Neural crest cell (in vitro differentiated cells): ENCODE data around the gene USP8. TPM values are rescaled to one million over a fixed set of nuclear protein-coding genes. Genes with fewer than 3 reads are reported as not detected.
"Not testable (repeated sequence)": the region's sequence is repeated elsewhere in the genome, so short reads cannot be mapped to it uniquely, and the experiment has no call there.

Experiments used
- DNase-seq: peaks from one replicate; pipeline ENCODE4 v3.0.0; 2021; ENCODE audit warnings: low read depth, mixed read lengths, low spot score
- H3K27ac Mint-ChIP-seq: one replicate; pipeline ENCODE4 v1.8.0; 2021; ENCODE audit warnings: mild to moderate bottlenecking, mixed read lengths; ENCODE audit not compliant: unreplicated experiment
- H3K27me3 Mint-ChIP-seq: 2 replicates; pipeline ENCODE4 v1.8.0; 2021; ENCODE audit warnings: low read depth, mild to moderate bottlenecking, mixed read lengths
- H3K36me3 Mint-ChIP-seq: 2 replicates; pipeline ENCODE4 v1.8.0; 2021; ENCODE audit warnings: low read depth, mild to moderate bottlenecking, mixed read lengths
- H3K4me1 Mint-ChIP-seq: 2 replicates; pipeline ENCODE4 v1.8.0; 2021; ENCODE audit warnings: mixed read lengths
- H3K4me3 Mint-ChIP-seq: one replicate; pipeline ENCODE4 v1.8.0; 2021; ENCODE audit warnings: mild to moderate bottlenecking, mixed read lengths
- H3K9me3 Mint-ChIP-seq: 2 replicates; pipeline ENCODE4 v1.8.0; 2021; ENCODE audit warnings: mixed read lengths
- long read RNA-seq: library from polyadenylated mRNA; unstranded; transcript quantifications from one replicate; pipeline ENCODE4 v2.0.0, GENCODE V29; 2020
- total RNA-seq: library from RNA; stranded (reverse); gene quantifications from 2 replicates; pipeline ENCODE4 v1.2.1, GENCODE V29; 2021
- TF ChIP-seq, protein P1 (sequence below): fragments of 200-600 bp; sonication (generic); conservative IDR thresholded peaks from 2 replicates; pipeline ENCODE4 v1.5.0; 2021; ENCODE audit warnings: antibody characterized with exemption, mild to moderate bottlenecking

USP8 gene
- total RNA-seq, result 40.5 and 44.4 TPM in 2 replicates
- long read RNA-seq, full-length matches to known transcripts, result 5 of 71 reads
- long read RNA-seq, partial matches to known transcripts, result 50 of 71 reads
- long read RNA-seq, other reads (novel, unspliced or antisense), result 16 of 71 reads

GRCh38 chr15:50424066-50424890 is at the start of gene USP8:
USP8 (plus strand) TSS chr15:50424405; CDS start chr15:50439074, 14,669 bp downstream.
- Mint-ChIP-seq H3K27me3 (no peaks in the 10 kb centered on the region), H3K4me1 (peaks cover 28% of the 10 kb centered on the region), H3K27ac (peak within 1 kb of the TSS; percentile 98), H3K9me3 (no peaks in the 10 kb centered on the region), H3K4me3 (peak within 1 kb of the TSS; percentile 98), H3K36me3 (no peaks in the 10 kb centered on the region)
- peak; percentile 98 for DNase-seq
- TF ChIP-seq, protein P1, sequence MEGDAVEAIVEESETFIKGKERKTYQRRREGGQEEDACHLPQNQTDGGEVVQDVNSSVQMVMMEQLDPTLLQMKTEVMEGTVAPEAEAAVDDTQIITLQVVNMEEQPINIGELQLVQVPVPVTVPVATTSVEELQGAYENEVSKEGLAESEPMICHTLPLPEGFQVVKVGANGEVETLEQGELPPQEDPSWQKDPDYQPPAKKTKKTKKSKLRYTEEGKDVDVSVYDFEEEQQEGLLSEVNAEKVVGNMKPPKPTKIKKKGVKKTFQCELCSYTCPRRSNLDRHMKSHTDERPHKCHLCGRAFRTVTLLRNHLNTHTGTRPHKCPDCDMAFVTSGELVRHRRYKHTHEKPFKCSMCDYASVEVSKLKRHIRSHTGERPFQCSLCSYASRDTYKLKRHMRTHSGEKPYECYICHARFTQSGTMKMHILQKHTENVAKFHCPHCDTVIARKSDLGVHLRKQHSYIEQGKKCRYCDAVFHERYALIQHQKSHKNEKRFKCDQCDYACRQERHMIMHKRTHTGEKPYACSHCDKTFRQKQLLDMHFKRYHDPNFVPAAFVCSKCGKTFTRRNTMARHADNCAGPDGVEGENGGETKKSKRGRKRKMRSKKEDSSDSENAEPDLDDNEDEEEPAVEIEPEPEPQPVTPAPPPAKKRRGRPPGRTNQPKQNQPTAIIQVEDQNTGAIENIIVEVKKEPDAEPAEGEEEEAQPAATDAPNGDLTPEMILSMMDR, result no peak

GRCh38 chr15:50377867-50378751 is 46.1 kb upstream of the USP8 start:
- H3K36me3 Mint-ChIP-seq, result no peaks in the 10 kb centered on the region
- TF ChIP-seq, protein P1, result no peak
- no peak overlapping the region for H3K4me3 Mint-ChIP-seq
- no peaks in the 10 kb centered on the region for H3K4me1 Mint-ChIP-seq
- no peak overlapping the region for H3K27ac Mint-ChIP-seq
- no peaks in the 10 kb centered on the region for H3K9me3 Mint-ChIP-seq
- DNase-seq, result no peak
- no peaks in the 10 kb centered on the region for H3K27me3 Mint-ChIP-seq

- no peaks in the 10 kb centered on the region for H3K36me3 Mint-ChIP-seq
- no peaks in the 10 kb centered on the region for H3K27me3 Mint-ChIP-seq
- no peaks in the 10 kb centered on the region for H3K9me3 Mint-ChIP-seq
- no peak overlapping the region for H3K27ac Mint-ChIP-seq
- TF ChIP-seq, protein P1, result no peak
- no peak overlapping the region for H3K4me3 Mint-ChIP-seq
- no peak for DNase-seq
- no peaks in the 10 kb centered on the region for H3K4me1 Mint-ChIP-seq
Observed at GRCh38 chr15:50378776-50379175, 45.4 kb upstream of the USP8 start.

DNA sequence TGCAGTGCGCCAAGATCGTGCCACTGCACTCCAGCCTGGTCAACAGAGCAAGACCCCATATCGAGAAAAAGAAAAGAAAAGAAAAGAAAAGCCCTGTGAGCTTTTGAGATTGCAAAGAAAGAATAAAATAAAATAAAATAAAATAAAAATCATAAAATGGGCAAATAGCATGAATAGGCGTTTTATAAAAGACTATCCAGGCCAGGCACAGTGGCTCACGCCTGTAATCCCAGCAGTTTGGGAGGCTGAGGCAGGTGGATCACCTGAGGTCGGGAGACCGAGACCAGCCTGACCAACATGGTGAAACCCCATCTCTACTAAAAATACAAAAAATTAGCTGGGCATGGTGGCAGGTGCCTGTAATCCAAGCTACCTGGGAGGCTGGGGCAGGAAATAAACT is 44.8 kb upstream of the USP8 start:
- H3K4me1 Mint-ChIP-seq, H3K27ac Mint-ChIP-seq, H3K4me3 Mint-ChIP-seq, DNase-seq, H3K27me3 Mint-ChIP-seq, H3K36me3 Mint-ChIP-seq, H3K9me3 Mint-ChIP-seq: not testable (repeated sequence)

- Mint-ChIP-seq H3K27me3 (no peaks in the 10 kb centered on the region), H3K4me1 (no peaks in the 10 kb centered on the region), H3K9me3 (no peaks in the 10 kb centered on the region), H3K4me3 (no peak overlapping the region), H3K27ac (no peak overlapping the region), H3K36me3 (no peaks in the 10 kb centered on the region)
- TF ChIP-seq, protein P1, result no peak
- DNase-seq, result no peak
Observed at GRCh38 chr15:50380089-50380488, 44.1 kb upstream of the USP8 start.
